RPMI7951 (cell line): Measurements from ENCODE around the gene ERP44. TPM values are rescaled to one million over a fixed set of nuclear protein-coding genes. Genes with fewer than 3 reads are reported as not detected.
A peak's percentile ranks its signal among the peaks of the same experiment; 100 is the strongest.
"Not testable (repeated sequence)": the region's sequence is repeated elsewhere in the genome, so short reads cannot be mapped to it uniquely, and the experiment has no call there.

Source experiments
- DNase-seq: peaks from one replicate; pipeline ENCODE4 v3.0.0-alpha.2; 2012; ENCODE audit warnings: low read depth
- total RNA-seq: library from RNA; depleted of rRNA; stranded (reverse); fragments of >200 nt; shearing (Covaris generic); gene quantifications from 2 replicates; pipeline ENCODE4 v1.2.3, GENCODE V29; 2014; rRNA removed

The ERP44 gene
- 27.5 and 32.7 TPM in 2 replicates for total RNA-seq

- DNase-seq: peak; percentile 99
These were observed at the start of gene ERP44, which contains the start of gene INVS for GRCh38 chr9:100098887-100099721. ERP44 (minus strand) TSS chr9:100099000; CDS start chr9:100098840, 160 bp downstream. INVS (plus strand) TSS chr9:100099243; CDS start chr9:100104522, 5,279 bp downstream.

GRCh38 chr9:100145976-100146375 is 47.2 kb upstream of the ERP44 start:
- DNase-seq: not testable (repeated sequence)

DNA sequence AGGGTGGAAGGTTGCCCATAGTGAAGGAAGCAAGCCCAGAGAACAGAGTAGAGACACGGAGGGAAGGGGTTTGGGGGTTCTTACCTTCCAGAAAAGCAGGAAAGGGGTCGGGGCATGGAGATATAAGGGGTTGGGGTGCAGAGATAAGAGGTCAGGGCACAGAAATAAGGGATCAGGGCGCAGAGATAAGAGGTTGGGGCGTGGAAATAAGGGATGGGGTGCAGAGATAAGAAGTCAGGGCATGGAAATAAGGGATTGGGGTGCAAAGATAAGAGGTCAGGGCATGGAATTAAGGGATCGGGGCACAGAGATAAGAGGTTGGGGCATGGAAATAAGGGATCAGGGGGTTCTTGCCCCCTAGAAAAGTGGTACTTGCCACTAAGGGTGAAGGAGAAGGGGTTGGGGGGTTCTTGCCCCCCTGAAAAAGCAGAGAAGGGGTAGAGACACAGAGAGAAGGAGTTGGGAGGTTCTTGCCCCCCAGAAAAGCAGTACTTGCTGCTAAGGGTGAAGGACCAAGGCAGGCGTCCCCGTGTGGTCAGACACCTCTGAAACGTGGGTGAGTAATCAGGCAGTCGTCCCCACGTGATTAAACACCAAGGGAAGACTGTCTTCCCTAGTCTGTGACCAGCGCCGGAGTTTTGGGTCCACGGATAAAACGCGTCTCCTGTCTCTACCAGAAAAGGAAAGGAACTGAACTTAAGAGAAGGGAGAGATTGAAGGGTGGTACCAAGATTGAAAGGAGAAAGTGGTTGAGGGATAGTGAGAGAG is 46.6 kb upstream of the ERP44 start:
- DNase-seq: not testable (repeated sequence)

DNA sequence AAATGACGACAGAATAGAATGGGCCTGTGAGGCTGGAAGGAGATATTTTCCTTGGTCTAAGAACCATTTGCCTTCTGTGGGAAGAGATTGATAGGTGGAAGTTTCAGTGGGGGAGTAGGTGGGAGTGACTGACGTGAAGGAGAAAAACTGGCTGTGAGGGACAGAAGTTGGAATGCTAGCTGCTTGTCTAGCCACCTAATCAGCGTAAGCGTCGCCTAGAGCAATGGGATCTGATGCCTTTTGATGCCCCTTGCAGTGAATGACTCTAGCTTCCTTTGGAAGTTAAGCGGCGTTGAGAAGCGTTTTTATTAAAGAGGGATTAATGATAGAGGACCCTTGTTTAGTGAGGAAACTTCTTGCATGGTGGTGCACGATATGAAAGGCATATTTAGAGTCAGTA is 43.1 kb upstream of the ERP44 start:
- not testable (repeated sequence) for DNase-seq

DNA sequence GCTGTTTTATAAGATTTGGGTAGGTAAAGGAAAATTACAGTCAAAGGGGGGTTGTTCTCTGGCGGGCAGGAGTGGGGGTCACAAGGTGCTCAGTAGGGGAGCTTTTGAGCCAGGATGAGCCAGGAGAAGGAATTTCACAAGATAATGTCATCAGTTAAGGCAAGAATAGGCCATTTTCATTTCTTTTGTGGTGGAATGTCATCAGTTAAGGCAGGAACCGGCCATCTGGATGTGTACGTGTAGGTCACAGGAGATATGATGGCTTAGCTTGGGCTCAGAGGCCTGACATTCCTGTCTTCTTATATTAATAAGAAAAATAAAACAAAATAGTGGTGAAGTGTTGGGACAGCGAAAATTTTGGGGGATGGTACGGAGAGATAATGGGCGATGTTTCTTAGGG is 41.5 kb upstream of the ERP44 start:
- not testable (repeated sequence) for DNase-seq

DNA sequence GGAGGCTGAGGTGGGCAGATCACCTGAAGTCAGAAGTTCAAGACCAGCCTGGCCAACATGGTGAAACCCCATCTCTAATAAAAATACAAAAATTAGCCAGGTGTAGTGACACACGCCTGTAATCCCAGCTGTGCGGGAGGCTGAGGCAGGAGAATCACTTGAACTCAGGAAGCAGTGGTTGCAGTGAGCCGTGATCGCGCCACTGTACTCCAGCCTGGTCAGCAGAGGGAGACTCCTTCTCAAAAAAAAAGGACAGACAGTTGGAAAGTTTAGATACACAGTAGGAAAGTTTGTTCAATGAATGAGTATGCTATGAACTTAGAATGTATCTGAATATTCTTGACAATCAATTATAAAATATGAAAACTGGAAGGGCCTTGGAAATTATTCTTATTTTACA is 38.0 kb upstream of the ERP44 start:
- not testable (repeated sequence) for DNase-seq

DNA sequence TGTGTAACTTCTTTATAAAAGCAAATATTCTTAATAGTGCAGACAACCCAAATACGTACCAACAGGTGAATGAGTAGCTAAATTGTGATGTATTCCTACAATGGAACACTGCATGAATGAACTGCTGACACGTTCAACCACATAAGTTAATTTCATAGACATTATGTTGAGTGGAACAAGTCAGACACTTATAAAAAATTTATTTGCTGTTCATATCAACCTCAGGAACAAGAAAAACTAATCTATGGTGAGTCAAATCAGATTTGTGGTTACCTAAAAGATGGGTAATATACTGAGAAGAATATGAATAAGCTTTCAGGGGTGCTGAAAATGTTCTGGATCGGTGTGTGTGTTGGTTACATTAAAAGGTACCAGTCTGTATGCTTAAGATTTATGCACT is 35.9 kb upstream of the ERP44 start:
- DNase-seq: no peak

DNA sequence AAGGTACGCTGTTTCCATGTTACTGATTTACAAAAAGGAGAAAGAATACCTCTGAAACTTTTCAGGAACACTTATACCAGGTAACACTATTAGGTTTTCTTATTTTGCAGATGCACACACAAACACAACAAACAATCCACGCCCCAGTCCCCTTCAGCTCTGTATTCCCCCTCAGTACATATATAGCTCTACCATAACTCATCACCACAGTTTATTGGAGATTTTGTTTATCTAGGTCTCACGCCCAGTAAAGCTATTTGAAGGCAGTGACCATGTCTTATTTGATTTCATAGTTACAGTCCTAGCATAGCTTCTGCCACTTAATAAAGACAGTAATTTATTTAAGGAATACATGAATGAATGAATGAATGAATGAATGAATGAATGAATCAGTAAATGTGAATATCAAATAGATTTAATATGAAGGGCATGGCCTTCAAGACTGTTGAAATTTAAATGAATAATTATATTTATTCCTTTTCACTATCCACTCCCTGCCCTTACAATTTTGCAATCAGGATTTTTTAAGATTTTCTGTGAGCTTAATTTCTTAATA is 33.2 kb upstream of the ERP44 start:
- no peak for DNase-seq

GRCh38 chr9:100131216-100131615 is 32.4 kb upstream of the ERP44 start:
- no peak for DNase-seq

DNA sequence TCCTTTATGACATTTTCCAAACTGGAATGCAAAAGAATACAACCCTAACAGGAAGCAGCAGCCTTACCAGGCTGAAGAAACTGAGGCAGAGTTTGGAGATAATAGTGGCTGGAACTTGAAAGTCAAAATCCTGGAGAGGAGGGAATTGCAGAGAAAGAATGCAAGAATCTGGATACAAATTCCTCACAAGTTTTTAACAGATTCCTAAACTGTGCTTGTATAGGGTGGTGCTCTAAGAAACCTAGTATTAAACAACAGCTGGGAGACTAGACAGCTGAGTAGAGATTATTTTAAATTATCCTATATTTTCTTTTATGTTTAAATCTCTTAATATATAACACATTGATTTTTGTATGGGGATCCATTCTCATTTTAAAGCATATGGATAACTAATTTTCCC is 31.0 kb upstream of the ERP44 start:
- no peak for DNase-seq

GRCh38 chr9:100126423-100126822 is 27.6 kb upstream of the ERP44 start:
- no peak for DNase-seq

GRCh38 chr9:100125910-100126309 is 27.1 kb upstream of the ERP44 start:
- DNase-seq: no peak

GRCh38 chr9:100125236-100125635 is 26.4 kb upstream of the ERP44 start:
- DNase-seq: no peak

DNA sequence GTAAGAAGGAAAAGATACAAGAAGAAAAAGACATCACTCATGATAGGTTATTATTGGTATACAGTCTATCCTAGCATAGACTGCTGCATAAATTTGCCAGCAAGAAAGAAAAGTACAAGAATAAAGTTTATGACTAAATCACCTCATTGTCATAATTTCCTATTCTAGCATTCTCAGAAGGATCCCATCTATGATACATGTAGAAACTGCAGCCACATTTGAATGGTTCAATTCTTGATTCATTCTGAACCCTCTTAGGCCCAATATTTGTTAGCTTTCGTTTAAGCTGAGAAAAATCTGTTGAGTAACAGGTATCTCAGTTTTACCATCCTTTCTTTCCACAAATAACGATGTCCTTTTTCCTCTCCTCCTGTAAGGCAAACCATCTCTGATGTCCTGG is 21.5 kb upstream of the ERP44 start:
- DNase-seq: no peak

- DNase-seq: no peak
These were observed 18.5 kb upstream of the ERP44 start for GRCh38 chr9:100117316-100117715.

GRCh38 chr9:100112677-100113336 is 14.0 kb upstream of the ERP44 start:
- no peak for DNase-seq

DNA sequence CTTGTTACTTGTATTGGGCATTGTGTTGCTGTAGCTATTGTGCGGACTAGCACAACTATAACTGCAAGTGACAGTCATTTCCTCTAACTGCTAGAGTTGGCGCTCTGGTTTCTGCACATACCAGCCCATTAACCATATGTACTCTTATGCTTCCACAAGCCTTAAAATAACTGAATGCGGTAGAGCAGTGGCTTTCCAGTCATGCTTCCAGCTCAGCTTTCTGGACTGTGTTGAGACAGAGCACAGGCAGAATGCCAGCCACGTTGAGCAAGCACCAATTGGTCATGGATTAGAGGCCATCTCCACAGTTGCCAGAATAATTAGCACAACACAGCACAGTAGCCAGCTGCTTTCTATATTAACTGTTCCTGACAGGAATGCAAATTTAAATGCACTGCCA is 12.4 kb upstream of the ERP44 start:
- DNase-seq: peak; percentile 99

DNA sequence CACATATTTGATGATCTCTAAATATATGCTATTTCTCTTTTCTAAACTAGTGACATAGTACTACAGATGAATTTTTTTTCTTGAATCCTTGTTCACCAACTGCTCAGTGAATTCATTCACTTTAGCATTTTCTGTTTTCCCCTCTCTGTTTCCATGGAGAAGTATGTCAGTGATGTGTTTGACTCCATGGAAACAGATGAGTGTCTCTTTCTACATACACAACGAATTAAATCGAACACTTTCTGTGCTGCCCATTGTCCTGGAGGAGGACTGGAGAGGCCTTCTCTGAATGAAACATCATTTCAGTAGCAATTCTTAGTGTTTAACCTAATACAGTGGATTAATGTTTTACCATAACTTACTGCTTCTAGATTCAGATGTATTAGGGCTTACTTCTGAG is 9.8 kb upstream of the ERP44 start:
- peak; percentile 16 for DNase-seq

GRCh38 chr9:100106616-100107015 is 7.8 kb upstream of the ERP44 start:
- DNase-seq: no peak

- DNase-seq: no peak
These were observed 7.1 kb upstream of the ERP44 start for GRCh38 chr9:100105861-100106260.

DNA sequence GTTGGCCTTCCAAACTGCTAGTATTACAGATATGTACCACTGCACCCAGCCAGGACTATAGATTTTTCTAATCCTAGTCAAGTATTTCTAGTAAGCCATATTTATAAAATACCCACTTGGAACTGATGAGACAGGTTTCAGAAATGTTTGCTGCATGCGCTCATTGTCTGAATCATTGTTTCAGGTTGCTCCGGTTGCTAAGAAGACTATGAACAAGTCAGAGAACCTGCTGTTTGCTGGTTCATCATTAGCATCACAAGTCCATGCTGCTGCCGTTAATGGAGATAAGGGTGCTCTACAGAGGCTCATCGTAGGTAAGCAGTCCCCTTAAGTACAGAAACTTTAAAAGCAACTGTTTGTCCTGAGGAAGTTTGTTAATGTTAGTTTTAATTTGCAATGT is 5.5 kb upstream of the ERP44 start:
- DNase-seq: no peak

DNA sequence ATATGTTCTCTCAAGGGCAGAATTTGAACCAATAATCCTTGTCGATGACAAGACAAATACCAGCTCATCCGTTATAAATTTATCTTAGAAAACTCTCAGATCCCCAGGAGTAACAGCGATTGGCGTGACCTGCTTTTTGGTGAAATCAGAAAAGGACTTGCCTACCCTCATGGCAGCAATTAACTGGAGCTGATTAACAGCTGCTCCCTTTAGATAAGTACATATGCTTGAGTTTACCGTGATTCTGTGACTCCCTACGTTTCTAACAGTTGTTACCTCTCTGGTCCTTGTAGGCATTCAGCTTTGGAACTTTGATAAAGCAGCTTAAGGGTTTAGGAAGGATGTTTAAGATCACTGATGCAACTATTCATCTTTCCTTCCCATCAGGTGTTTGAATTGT is 2.8 kb upstream of the ERP44 start:
- DNase-seq: no peak
